AG04449 (cell line): ENCODE data around the gene GAB1.

Experiments used
- CTCF ChIA-PET: fragments of 350-600 bp; formaldehyde crosslinking; extraction: SDS; loops from one replicate; lab custom pipeline; 2021; ENCODE audit warnings: antibody characterized with exemption; lab: Yijun Ruan, JAX
- POLR2A ChIA-PET: fragments of 400-600, 350-600 bp; formaldehyde crosslinking; extraction: SDS; loops from one replicate; lab custom pipeline; 2020; ENCODE audit warnings: antibody characterized with exemption, inconsistent platforms; lab: Yijun Ruan, JAX
- DNase-seq: peaks from one replicate; pipeline ENCODE4 v3.0.0-alpha.2; 2010; ENCODE audit warnings: low read depth, low spot score
- H3K4me3 ChIP-seq: 2 replicates; pipeline ENCODE4 v1.5.1; 2011; ENCODE audit warnings: low read depth, mild to moderate bottlenecking, control low read depth, low read length
- CTCF ChIP-seq: IDR thresholded peaks from one replicate; pipeline ENCODE4 v1.5.1; 2011; ENCODE audit warnings: mild to moderate bottlenecking, moderate library complexity, low read length, control low read depth, inconsistent platforms; ENCODE audit not compliant: insufficient read depth; ENCODE audit errors: missing control alignments

The GAB1 gene

GRCh38 chr4:143307531-143307930 is 29.1 kb upstream of the GAB1 start:
- POLR2A ChIA-PET = no interaction called here
- H3K4me3 ChIP-seq = no peak overlapping the region
- CTCF ChIA-PET = interaction anchor here (1.5 kb wide), 1 partner anchor 13 kb away, joined by 3 read pairs; no protein-coding TSS in a partner anchor
- TF ChIP-seq CTCF = no peak
- no peak for DNase-seq

GRCh38 chr4:143308377-143308776 is 28.3 kb upstream of the GAB1 start:
- CTCF ChIA-PET = no interaction called here
- no peak overlapping the region for H3K4me3 ChIP-seq
- POLR2A ChIA-PET = no interaction called here
- no peak for DNase-seq
- no peak for TF ChIP-seq CTCF

- ChIA-PET POLR2A (no interaction called here), CTCF (no interaction called here)
- H3K4me3 ChIP-seq = no peak overlapping the region
- no peak for DNase-seq
- no peak for TF ChIP-seq CTCF
Measured at GRCh38 chr4:143311924-143312323, 24.8 kb upstream of the GAB1 start.

DNA sequence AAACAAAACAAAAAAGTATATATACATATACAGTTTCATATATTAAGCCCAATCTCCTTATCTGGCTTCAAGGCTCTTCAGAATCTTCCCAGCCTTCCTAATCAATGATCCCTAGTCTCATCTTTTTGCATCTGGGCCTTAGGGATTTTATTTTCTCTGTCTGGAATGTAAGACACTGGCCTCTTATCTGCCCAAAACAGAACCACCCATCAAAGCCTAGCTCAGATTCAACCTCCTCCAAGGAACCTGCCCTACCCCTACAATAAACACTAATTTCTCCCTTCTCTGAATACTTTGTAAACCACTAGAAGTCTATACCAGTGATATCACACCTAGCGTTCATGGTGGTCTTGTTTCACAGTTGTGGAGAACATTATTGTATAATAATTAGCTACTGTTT is 23.2 kb upstream of the GAB1 start:
- ChIA-PET POLR2A (no interaction called here), CTCF (no interaction called here)
- DNase-seq = no peak
- TF ChIP-seq CTCF = no peak
- no peak overlapping the region for H3K4me3 ChIP-seq

GRCh38 chr4:143313996-143314395 is 22.7 kb upstream of the GAB1 start:
- no peak for TF ChIP-seq CTCF
- no peak overlapping the region for H3K4me3 ChIP-seq
- POLR2A ChIA-PET = no interaction called here
- DNase-seq = no peak
- CTCF ChIA-PET = no interaction called here

- ChIA-PET CTCF (interaction anchor here (0.9 kb wide), 1 partner anchor 13 kb away, joined by 3 read pairs; no protein-coding TSS in a partner anchor), POLR2A (no interaction called here)
- no peak overlapping the region for H3K4me3 ChIP-seq
- TF ChIP-seq CTCF = no peak
- no peak for DNase-seq
Measured at GRCh38 chr4:143320113-143320512, 16.6 kb upstream of the GAB1 start.
